H1 (cell line): ENCODE data around the gene CMKLR1. TPM values are rescaled to one million over a fixed set of nuclear protein-coding genes. Genes with fewer than 3 reads are reported as not detected.

Source experiments
- EGR1 ChIP-seq: IDR thresholded peaks from 2 replicates; pipeline ENCODE4 v1.6.1; 2011; ENCODE audit warnings: low read depth, low read length, borderline replicate concordance
- polyA plus RNA-seq, 7 experiments: library from polyadenylated mRNA; depleted of rRNA in 3 of 7; stranded (reverse) in 5 of 7; unstranded in 2 of 7; fragments of >200 nt in 5 of 7; fragments of 200-250 nt in 2 of 7; gene quantifications; 1 replicate in 5 of 7; 2 replicates in 1 of 7; 4 replicates in 1 of 7; pipeline versions ENCODE4 v1.2.1 to v1.2.3, GENCODE V29; 2011 to 2013; ENCODE audit warnings: missing spikeins in 2 of 7, mixed read lengths in 2 of 7
- total RNA-seq: library from RNA; stranded (reverse); fragmentation: NEBNext Ultra II Directional; extraction: Animal tissue kit (Norgen Biotek cat#: 25700); gene quantifications from 2 replicates; pipeline ENCODE4 v1.2.1, GENCODE V29; 2021
- TF ChIP-seq, protein P1 (sequence below): IDR thresholded peaks from 2 replicates; pipeline ENCODE4 v1.6.1; 2011; ENCODE audit warnings: low read length, improper control_type of control experiment
- TF ChIP-seq, protein P2 (sequence below): fragments of 300-600 bp; sonication (generic); IDR thresholded peaks from 2 replicates; pipeline ENCODE4 v1.7.1; 2012; ENCODE audit warnings: low read length, moderate library complexity, mild to moderate bottlenecking, inconsistent platforms; ENCODE audit not compliant: insufficient replicate concordance

The CMKLR1 gene
- total and polyA plus RNA-seq, 2 of the 8 experiments (the other 6 are each of a cell fraction or from before 2014, with no cell fraction given): 2.1 to 2.8 TPM

DNA sequence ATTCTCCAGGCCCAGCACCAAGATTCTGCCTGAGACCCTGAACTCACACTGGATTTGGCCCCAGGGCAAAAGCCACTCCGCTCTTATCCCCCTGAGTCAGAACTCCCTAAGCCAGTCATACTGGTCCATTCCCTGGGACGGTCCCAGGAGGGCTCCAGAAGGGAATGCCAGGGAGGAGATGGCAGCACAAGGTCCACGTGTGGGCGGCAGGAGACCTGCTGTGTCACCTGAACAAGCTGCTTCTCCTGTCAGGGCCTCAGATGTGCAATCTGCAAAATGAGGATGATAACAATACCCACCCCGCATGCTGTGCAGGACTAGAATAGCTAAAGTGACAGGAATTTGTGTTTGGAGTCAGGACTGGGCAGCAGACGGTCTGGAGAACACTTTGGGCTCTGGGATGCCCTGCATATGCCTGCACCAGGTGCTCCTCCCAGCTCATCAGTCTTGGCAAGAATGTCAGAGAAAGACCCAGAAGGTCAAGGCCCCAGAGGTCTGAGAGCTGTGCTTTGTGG is 40.3 kb downstream of the CMKLR1 start (continued):
- TF ChIP-seq, protein P1, sequence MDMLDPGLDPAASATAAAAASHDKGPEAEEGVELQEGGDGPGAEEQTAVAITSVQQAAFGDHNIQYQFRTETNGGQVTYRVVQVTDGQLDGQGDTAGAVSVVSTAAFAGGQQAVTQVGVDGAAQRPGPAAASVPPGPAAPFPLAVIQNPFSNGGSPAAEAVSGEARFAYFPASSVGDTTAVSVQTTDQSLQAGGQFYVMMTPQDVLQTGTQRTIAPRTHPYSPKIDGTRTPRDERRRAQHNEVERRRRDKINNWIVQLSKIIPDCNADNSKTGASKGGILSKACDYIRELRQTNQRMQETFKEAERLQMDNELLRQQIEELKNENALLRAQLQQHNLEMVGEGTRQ: no peak
- TF ChIP-seq, protein P2, sequence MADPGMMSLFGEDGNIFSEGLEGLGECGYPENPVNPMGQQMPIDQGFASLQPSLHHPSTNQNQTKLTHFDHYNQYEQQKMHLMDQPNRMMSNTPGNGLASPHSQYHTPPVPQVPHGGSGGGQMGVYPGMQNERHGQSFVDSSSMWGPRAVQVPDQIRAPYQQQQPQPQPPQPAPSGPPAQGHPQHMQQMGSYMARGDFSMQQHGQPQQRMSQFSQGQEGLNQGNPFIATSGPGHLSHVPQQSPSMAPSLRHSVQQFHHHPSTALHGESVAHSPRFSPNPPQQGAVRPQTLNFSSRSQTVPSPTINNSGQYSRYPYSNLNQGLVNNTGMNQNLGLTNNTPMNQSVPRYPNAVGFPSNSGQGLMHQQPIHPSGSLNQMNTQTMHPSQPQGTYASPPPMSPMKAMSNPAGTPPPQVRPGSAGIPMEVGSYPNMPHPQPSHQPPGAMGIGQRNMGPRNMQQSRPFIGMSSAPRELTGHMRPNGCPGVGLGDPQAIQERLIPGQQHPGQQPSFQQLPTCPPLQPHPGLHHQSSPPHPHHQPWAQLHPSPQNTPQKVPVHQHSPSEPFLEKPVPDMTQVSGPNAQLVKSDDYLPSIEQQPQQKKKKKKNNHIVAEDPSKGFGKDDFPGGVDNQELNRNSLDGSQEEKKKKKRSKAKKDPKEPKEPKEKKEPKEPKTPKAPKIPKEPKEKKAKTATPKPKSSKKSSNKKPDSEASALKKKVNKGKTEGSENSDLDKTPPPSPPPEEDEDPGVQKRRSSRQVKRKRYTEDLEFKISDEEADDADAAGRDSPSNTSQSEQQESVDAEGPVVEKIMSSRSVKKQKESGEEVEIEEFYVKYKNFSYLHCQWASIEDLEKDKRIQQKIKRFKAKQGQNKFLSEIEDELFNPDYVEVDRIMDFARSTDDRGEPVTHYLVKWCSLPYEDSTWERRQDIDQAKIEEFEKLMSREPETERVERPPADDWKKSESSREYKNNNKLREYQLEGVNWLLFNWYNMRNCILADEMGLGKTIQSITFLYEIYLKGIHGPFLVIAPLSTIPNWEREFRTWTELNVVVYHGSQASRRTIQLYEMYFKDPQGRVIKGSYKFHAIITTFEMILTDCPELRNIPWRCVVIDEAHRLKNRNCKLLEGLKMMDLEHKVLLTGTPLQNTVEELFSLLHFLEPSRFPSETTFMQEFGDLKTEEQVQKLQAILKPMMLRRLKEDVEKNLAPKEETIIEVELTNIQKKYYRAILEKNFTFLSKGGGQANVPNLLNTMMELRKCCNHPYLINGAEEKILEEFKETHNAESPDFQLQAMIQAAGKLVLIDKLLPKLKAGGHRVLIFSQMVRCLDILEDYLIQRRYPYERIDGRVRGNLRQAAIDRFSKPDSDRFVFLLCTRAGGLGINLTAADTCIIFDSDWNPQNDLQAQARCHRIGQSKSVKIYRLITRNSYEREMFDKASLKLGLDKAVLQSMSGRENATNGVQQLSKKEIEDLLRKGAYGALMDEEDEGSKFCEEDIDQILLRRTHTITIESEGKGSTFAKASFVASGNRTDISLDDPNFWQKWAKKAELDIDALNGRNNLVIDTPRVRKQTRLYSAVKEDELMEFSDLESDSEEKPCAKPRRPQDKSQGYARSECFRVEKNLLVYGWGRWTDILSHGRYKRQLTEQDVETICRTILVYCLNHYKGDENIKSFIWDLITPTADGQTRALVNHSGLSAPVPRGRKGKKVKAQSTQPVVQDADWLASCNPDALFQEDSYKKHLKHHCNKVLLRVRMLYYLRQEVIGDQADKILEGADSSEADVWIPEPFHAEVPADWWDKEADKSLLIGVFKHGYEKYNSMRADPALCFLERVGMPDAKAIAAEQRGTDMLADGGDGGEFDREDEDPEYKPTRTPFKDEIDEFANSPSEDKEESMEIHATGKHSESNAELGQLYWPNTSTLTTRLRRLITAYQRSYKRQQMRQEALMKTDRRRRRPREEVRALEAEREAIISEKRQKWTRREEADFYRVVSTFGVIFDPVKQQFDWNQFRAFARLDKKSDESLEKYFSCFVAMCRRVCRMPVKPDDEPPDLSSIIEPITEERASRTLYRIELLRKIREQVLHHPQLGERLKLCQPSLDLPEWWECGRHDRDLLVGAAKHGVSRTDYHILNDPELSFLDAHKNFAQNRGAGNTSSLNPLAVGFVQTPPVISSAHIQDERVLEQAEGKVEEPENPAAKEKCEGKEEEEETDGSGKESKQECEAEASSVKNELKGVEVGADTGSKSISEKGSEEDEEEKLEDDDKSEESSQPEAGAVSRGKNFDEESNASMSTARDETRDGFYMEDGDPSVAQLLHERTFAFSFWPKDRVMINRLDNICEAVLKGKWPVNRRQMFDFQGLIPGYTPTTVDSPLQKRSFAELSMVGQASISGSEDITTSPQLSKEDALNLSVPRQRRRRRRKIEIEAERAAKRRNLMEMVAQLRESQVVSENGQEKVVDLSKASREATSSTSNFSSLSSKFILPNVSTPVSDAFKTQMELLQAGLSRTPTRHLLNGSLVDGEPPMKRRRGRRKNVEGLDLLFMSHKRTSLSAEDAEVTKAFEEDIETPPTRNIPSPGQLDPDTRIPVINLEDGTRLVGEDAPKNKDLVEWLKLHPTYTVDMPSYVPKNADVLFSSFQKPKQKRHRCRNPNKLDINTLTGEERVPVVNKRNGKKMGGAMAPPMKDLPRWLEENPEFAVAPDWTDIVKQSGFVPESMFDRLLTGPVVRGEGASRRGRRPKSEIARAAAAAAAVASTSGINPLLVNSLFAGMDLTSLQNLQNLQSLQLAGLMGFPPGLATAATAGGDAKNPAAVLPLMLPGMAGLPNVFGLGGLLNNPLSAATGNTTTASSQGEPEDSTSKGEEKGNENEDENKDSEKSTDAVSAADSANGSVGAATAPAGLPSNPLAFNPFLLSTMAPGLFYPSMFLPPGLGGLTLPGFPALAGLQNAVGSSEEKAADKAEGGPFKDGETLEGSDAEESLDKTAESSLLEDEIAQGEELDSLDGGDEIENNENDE: no peak
- TF ChIP-seq EGR1: no peak
